NCI-H526 treated with DMSO at 0.1 percent for 48 hours (cell line): Measurements from ENCODE around the gene KITLG.
"Not testable (repeated sequence)": the region's sequence is repeated elsewhere in the genome, so short reads cannot be mapped to it uniquely, and the experiment has no call there.

ENCODE experiments used
- DNase-seq: peaks from one replicate; lab custom pipeline; 2025; lab: John Stamatoyannopoulos, UW

KITLG gene

GRCh38 chr12:88539893-88540292 lies 40.4 kb downstream of the KITLG start:
- DNase-seq, result no peak

DNA sequence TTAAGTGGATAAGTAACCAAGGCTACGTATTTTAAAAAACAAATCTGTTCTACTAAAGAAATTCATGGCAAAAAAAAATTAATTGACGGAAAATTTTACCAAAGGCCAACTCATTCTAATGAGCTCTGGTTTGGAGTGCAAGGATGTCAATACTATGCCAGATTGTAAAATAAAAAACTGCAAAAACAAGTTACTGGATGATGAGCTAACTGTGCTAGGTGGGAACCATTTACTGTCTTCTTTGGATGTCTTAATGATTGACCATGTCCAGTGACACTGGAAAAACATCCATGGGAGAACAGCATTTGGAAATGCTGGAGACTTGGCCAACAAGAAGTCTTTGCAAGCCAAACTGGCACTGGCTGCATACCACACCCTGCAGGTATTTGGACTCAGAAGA lies 41.6 kb downstream of the KITLG start:
- DNase-seq, result no peak

DNA sequence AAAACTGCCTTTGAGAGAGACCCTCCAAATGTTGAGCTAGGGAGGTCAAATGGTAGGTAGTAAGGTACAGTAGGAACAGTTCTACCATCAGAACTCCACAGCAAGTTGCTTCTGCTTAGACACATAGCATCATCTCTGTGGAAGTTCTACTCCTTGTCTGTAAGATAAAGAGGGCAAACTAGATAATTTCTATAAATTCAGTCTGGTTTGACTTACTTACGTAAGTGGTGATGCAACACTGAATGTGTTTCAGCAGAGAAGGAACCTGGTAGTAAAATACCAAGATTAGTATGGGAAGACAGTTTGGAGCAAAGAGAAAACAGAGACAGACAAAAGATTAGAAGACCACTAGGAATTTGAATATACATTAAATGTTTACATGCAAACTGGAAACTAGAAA lies 42.0 kb downstream of the KITLG start:
- DNase-seq, result no peak

- no peak for DNase-seq
Measured at GRCh38 chr12:88530868-88531267, 49.4 kb downstream of the KITLG start.

GRCh38 chr12:88529531-88530488 lies 50.5 kb downstream of the KITLG start:
- DNase-seq, result no peak

DNA sequence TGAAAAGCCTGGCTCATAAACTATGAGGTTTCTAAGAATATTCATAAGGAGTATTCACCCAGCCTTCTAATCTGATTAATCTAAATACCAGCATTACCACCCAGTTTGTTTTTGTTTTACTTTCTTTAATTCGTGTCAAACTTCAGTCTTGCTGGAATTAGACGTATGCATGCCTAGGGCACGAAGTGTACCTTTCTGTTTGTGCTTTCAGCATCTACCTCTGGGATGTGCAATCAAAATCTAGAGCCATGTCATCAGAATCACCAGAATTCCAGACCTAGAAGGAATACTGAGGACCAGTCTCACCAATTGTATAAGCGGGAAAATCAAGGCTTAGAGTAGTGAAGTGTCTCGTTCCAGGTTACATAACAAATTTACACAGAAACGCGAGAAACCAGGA lies 57.3 kb downstream of the KITLG start:
- no peak for DNase-seq

DNA sequence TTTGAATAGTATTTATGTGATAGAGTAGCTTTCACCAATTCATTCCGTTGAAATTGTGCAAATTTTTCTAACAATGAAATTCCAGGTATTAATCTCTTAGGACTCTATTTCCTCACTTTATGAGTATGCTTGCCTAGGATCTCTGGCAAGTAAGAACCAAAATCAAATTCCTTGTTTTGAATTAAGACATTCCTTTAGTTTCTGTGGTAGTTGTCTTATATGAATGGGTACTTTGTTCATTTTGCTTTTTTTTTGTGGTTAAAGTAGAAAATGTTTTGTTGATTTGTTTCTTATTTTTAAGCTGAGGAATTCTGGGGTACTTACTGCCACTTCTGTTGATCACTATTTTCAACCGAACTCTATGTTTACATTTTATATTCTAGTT lies 59.8 kb downstream of the KITLG start:
- no peak for DNase-seq

- no peak for DNase-seq
Measured at GRCh38 chr12:88519802-88520435, 60.4 kb downstream of the KITLG start.

- no peak for DNase-seq
Measured at GRCh38 chr12:88518863-88519403, 61.3 kb downstream of the KITLG start.

GRCh38 chr12:88516811-88517210 lies 63.5 kb downstream of the KITLG start:
- DNase-seq, result no peak

GRCh38 chr12:88510843-88511242 lies 69.4 kb downstream of the KITLG start:
- DNase-seq, result no peak

DNA sequence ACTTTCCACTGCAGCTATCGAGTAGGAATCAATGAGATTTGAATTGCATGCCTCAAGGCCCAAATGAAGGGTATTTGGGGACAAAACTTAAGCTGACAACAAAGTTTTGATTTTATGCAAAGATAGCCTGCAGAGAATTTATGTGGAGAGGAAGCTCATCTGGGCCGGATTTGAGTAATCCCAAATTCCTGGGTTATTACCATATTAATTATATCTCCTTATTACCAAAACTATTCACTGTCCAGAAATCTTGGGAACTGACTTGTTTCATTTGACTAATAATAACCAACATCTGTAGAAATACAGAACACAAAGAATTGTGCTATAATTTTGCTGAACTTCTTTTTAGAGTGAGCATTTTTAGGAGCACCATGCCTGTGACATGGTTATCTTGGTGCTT lies 70.4 kb downstream of the KITLG start:
- no peak for DNase-seq

GRCh38 chr12:88509347-88509746 lies 70.9 kb downstream of the KITLG start:
- no peak for DNase-seq

DNA sequence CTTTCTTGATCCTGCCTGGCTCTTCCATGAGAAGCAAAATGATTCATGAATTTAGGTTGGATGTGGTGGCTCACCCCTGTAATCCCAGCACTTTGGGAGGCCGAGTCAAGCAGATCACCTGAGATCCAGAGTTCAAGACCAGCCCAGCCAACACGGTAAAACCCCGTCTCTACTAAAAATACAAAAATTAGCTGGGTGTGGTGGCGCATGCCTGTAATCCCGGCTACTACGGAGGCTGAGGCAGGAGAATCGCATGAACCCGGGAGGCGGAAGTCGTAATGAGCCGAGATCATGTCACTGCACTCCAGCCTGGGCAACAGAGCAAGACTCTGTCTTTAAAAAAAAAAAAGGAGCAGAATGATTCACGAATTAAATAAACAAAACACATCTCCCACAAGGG lies 72.4 kb downstream of the KITLG start:
- not testable (repeated sequence) for DNase-seq

- no peak for DNase-seq
Measured at GRCh38 chr12:88507270-88507669, 73.0 kb downstream of the KITLG start.

DNA sequence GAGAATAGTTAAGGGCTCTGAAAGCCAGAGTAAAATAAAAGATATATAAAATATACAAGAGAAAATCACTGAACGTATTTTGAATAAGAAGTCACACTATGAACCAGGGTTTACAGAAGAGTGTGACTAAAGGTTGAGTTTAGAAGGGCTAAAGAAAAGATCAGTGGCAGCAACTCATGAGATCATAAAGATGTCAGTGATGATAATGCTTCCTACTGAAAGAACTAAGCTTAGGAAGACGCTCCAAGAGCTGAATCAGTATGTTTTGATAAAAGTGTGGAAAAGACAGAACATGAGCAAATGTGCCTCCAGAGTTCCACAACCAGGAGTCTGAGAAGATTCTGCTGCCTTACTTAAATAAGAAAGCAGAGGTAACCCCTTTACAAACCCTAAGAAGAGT lies 74.6 kb downstream of the KITLG start:
- DNase-seq, result no peak

DNA sequence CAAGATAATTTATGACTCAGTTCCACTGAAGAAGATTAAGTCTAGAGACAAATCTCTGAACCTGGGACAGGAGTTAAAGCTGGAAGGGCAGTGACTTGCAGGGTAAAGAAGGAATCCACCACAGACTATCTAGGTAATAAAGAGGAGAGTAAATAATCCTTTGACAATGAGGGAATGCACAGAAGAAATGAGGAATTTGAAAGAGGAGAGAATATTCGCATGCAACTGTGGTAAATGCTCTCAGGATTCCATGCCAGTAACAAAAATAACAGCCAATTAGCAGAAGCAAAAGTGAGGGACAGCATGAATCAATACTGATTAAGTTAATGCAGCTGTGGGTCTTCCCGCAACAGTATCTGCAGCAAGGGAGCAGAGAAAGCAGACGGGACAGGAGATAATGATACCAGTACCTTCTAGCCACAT lies 77.0 kb downstream of the KITLG start:
- no peak for DNase-seq

- DNase-seq, result no peak
Measured at GRCh38 chr12:88501972-88502938, 78.0 kb downstream of the KITLG start.

- no peak for DNase-seq
Measured at GRCh38 chr12:88496891-88497371, 83.3 kb downstream of the KITLG start.

GRCh38 chr12:88496429-88496828 lies 83.8 kb downstream of the KITLG start:
- no peak for DNase-seq

DNA sequence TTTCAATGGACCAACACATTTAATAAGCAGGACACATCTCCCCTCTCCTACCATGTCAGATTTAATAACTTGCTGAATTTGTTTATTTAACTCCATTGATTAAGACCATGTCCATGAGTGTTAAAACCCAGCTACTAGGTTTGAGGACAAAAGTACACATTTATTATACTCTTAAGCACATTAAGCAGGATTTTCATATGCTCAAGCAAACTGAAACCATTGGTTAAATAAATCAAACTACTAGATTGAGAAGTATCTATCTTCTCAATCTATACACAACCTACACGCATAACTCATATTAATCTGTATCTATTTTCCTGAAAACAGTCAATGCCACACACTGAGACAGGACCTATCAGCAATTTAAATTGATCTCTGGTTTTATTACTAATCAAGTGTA lies 85.2 kb downstream of the KITLG start:
- no peak for DNase-seq

DNA sequence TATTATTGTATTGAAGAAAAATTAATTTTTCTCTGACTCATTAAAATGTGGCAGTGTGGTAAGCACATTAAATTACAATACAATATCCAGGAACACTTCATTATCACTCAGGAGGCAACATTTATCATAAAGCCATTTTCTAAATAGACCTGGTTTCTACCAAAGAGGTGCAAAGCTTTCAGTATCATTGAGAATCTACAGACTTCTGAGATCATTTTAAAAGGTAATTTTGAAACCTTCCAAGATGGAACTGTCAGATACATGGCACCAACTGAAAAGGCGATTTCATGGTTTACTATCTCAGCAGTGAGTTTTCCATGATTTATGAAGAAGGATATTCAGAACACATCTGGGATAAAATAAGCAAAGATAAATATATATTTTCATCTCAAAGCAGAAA lies 85.8 kb downstream of the KITLG start:
- no peak for DNase-seq
